Nephron progenitor cell (in vitro differentiated cells): ENCODE data around the gene REX1BD.

Experiments used
- DNase-seq: peaks from one replicate; pipeline ENCODE4 v3.0.0; 2021
- H3K27ac Mint-ChIP-seq: 2 replicates; pipeline ENCODE4 v1.8.0; 2021; ENCODE audit warnings: mild to moderate bottlenecking, moderate library complexity, mixed read lengths
- H3K27me3 Mint-ChIP-seq: 2 replicates; pipeline ENCODE4 v1.8.0; 2021; ENCODE audit warnings: mild to moderate bottlenecking, low read depth, mixed read lengths; ENCODE audit not compliant: poor library complexity
- H3K36me3 Mint-ChIP-seq: 2 replicates; pipeline ENCODE4 v1.8.0; 2021; ENCODE audit warnings: low read depth, mixed read lengths
- H3K4me1 Mint-ChIP-seq: 2 replicates; pipeline ENCODE4 v1.8.0; 2021; ENCODE audit warnings: mixed read lengths
- H3K4me3 Mint-ChIP-seq: 2 replicates; pipeline ENCODE4 v1.8.0; 2021; ENCODE audit warnings: mild to moderate bottlenecking, moderate library complexity, mixed read lengths
- H3K9me3 Mint-ChIP-seq: 2 replicates; pipeline ENCODE4 v1.8.0; 2021; ENCODE audit warnings: mild to moderate bottlenecking, moderate library complexity, mixed read lengths
- TF ChIP-seq, protein P1 (sequence below): fragments of 200-600 bp; sonication (generic); IDR thresholded peaks from 2 replicates; pipeline ENCODE4 v1.5.0; 2021; ENCODE audit warnings: antibody characterized with exemption

The REX1BD gene

DNA sequence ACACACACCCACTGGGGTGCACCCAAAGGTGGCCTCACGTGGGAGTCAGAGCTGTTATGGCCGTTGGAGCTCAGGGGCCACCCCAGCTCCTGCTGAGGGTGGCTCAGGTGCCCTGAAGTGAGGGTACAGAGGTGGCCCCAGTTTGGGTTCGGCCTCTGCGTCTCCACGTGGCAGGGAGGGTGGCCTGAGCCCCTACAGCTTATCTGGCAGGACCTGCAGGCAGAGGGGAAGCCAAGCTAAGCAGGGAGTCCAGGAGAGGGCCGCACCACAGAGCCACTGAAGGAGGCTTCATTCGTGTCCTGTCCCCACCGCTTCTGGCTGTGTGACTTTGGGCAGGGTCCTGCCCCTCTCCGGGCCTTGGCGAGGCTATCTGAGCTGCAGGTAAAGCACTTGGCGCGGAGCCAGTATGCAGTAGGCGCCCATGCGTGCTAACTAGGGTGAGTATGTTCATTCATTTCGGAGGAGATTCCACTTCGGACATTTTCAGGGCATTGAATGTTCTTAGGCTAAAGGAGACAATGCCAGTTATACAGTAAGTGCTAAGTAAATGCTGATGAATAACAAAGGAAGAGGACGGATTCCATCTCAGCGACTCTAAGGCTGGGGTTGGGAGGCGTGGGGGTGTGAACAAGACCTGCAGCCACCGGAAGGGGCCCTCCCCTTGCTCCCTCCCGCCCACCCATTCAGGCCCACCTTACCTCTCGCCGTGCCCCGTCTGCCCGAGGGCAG lies 4.9 kb downstream of the REX1BD start:
- H3K9me3 Mint-ChIP-seq = no peaks in the 10 kb centered on the region
- H3K27me3 Mint-ChIP-seq = peaks cover 7% of the 10 kb centered on the region
- H3K36me3 Mint-ChIP-seq = no peaks in the 10 kb centered on the region
- H3K4me1 Mint-ChIP-seq = peaks cover 60% of the 10 kb centered on the region
- TF ChIP-seq, protein P1, sequence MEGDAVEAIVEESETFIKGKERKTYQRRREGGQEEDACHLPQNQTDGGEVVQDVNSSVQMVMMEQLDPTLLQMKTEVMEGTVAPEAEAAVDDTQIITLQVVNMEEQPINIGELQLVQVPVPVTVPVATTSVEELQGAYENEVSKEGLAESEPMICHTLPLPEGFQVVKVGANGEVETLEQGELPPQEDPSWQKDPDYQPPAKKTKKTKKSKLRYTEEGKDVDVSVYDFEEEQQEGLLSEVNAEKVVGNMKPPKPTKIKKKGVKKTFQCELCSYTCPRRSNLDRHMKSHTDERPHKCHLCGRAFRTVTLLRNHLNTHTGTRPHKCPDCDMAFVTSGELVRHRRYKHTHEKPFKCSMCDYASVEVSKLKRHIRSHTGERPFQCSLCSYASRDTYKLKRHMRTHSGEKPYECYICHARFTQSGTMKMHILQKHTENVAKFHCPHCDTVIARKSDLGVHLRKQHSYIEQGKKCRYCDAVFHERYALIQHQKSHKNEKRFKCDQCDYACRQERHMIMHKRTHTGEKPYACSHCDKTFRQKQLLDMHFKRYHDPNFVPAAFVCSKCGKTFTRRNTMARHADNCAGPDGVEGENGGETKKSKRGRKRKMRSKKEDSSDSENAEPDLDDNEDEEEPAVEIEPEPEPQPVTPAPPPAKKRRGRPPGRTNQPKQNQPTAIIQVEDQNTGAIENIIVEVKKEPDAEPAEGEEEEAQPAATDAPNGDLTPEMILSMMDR = no peak
- DNase-seq = no peak
- H3K4me3 Mint-ChIP-seq = peak overlapping the region; percentile 74
- H3K27ac Mint-ChIP-seq = no peak overlapping the region

DNA sequence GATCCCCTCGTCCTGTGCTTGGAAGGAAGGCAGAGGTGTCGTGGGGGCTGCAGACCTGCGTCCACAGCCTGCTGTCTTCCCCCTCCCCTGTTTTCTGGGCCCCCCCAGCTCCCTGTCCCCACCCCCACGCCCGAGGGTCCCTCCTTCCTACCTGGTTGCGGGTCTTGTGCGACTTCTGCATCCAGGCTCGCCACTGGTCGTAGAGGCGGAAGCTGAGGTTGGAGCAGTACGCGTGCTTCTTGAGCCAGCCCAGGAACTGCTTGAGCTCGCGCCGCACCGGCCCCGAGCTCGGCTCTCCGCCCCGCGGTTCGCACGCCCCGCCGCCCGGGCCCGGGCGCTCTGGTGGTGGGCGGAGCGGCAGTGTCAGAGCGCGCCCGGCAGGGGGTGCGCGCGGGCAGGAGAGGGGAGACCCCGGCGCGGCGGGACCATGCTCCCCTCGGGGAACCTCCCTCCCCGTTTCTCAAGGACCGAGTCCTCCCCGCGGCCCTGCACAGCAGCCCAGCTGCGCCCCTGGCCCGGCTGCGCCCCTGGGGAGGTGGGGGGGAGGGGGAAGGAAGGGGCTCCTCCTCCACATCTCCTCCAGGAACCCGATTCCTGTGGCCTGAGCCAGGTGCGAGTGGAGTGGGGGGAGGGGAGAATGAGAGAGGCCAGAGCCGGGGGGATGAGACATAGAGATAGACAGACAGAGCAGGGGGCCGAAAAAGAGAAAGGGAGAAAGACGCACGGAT lies 5.7 kb downstream of the REX1BD start:
- Mint-ChIP-seq H3K36me3 (no peaks in the 10 kb centered on the region), H3K9me3 (no peaks in the 10 kb centered on the region), H3K4me3 (peak overlapping the region; percentile 75), H3K27ac (no peak overlapping the region), H3K27me3 (peaks cover 7% of the 10 kb centered on the region), H3K4me1 (peaks cover 60% of the 10 kb centered on the region)
- DNase-seq = peak; percentile 90
- TF ChIP-seq, protein P1 = peak; percentile 60

DNA sequence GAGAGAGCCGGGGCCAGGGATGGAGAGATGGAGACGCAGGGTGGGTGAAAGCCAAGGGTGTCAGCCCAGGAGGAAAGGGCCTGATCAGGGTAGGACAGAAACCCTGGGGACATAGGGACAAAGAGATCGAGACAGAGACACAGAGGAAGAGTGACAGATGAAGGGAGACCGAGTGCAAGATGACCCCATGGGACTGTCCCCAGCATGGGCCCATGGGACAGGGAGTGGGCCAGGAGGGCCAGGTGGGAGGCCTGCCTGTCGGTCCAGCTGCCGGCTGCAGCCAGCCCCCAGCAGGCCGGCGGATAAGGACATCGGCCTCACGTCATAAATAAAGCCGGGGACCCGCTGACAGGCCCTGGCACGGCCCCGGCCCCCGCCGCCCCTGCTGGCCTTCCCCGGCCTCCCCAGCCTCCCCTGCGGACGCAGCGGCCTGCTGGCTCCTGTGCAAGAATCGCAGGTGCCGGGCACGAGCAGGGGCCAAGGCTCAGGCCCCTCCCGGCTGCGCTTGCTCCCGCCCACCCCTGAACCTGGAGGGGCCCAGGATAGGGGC lies 6.3 kb downstream of the REX1BD start:
- peaks cover 7% of the 10 kb centered on the region for H3K27me3 Mint-ChIP-seq
- TF ChIP-seq, protein P1 = no peak
- peak overlapping the region; percentile 75 for H3K4me3 Mint-ChIP-seq
- DNase-seq = peak; percentile 57
- H3K9me3 Mint-ChIP-seq = no peaks in the 10 kb centered on the region
- H3K4me1 Mint-ChIP-seq = peaks cover 55% of the 10 kb centered on the region
- H3K36me3 Mint-ChIP-seq = no peaks in the 10 kb centered on the region
- H3K27ac Mint-ChIP-seq = no peak overlapping the region

DNA sequence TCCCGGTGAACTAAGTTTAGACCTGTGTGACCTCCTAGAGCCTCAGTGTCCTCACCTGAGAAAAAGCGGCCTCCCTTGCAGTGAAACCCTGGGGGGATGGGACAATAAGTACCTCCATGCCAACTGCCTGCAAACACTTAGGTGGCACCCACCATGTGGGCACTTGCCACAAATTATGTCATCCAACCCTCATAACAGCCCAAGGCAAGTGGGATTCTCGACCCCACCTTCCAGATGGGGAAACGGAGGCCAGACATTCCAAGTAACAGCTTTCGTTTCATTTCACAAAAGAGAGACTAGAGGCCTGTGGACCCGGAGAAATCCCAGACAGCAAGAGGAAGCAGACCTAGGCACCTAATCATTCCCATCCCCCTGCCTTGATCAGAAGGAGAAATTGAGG lies 6.9 kb downstream of the REX1BD start:
- H3K9me3 Mint-ChIP-seq = no peaks in the 10 kb centered on the region
- peaks cover 50% of the 10 kb centered on the region for H3K4me1 Mint-ChIP-seq
- no peaks in the 10 kb centered on the region for H3K36me3 Mint-ChIP-seq
- H3K27ac Mint-ChIP-seq = no peak overlapping the region
- peak overlapping the region; percentile 49 for H3K4me3 Mint-ChIP-seq
- peaks cover 12% of the 10 kb centered on the region for H3K27me3 Mint-ChIP-seq
- TF ChIP-seq, protein P1 = no peak
- DNase-seq = no peak

DNA sequence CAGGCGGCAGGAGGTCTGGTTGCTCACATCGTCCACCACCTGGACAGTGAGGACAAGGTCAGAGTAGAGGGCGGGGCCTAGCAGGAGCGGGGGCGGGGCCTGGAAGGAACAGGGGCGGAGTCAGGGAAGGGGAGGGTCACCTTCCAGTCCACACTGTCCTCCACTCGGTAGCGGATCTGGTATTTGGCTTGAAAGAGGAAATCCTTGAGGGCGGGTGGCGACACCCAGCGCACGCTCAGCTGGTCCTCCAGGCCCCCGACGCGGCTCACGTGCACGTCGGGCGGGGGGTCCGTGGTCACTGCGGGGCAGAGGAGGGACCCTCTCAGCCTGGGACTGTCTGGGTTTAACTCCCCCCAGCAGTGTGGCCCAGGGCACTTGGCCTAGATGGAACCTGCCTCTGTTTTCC lies 8.2 kb downstream of the REX1BD start:
- Mint-ChIP-seq H3K27ac (no peak overlapping the region), H3K4me1 (peaks cover 41% of the 10 kb centered on the region), H3K27me3 (peaks cover 25% of the 10 kb centered on the region), H3K9me3 (no peaks in the 10 kb centered on the region), H3K4me3 (no peak overlapping the region), H3K36me3 (no peaks in the 10 kb centered on the region)
- peak; percentile 78 for DNase-seq
- TF ChIP-seq, protein P1 = no peak
